MM.1S (cell line): ENCODE data around the gene DDX24.

Experiments
- EZH2 ChIP-seq: fragments of 300-600 bp; sonication (generic); optimal IDR thresholded peaks from 2 replicates; pipeline ENCODE3; 2017; ENCODE audit warnings: low read depth, mild to moderate bottlenecking, antibody characterized with exemption, low read length, mixed read lengths
- EZH2phosphoT487 ChIP-seq: fragments of 300-600 bp; sonication (generic); IDR thresholded peaks from 2 replicates; pipeline ENCODE4 v1.6.1; 2018; ENCODE audit warnings: antibody characterized with exemption, low read length
- TF ChIP-seq, protein P1 (sequence below): fragments of 300-600 bp; sonication (generic); IDR thresholded peaks from 2 replicates; pipeline ENCODE4 v1.5.1; 2016; ENCODE audit warnings: antibody characterized with exemption, low read length, mixed read lengths

- TF ChIP-seq, protein P1, sequence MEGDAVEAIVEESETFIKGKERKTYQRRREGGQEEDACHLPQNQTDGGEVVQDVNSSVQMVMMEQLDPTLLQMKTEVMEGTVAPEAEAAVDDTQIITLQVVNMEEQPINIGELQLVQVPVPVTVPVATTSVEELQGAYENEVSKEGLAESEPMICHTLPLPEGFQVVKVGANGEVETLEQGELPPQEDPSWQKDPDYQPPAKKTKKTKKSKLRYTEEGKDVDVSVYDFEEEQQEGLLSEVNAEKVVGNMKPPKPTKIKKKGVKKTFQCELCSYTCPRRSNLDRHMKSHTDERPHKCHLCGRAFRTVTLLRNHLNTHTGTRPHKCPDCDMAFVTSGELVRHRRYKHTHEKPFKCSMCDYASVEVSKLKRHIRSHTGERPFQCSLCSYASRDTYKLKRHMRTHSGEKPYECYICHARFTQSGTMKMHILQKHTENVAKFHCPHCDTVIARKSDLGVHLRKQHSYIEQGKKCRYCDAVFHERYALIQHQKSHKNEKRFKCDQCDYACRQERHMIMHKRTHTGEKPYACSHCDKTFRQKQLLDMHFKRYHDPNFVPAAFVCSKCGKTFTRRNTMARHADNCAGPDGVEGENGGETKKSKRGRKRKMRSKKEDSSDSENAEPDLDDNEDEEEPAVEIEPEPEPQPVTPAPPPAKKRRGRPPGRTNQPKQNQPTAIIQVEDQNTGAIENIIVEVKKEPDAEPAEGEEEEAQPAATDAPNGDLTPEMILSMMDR, result no peak
- TF ChIP-seq EZH2, result no peak
- no peak for TF ChIP-seq EZH2phosphoT487
Measured at GRCh38 chr14:93999573-93999972, 81.4 kb downstream of the DDX24 start.
